HG02943 (cell line): ENCODE measurements around the gene CCKAR.
"Not testable (repeated sequence)": the region's sequence is repeated elsewhere in the genome, so short reads cannot be mapped to it uniquely, and the experiment has no call there.

ENCODE experiments used
- ATAC-seq: cut with Tn5 transposase; IDR thresholded peaks from one replicate; pipeline ENCODE4 v1.9.1; 2021; ENCODE audit warnings: mild to moderate bottlenecking, low read depth, moderate library complexity; ENCODE audit not compliant: unreplicated experiment

CCKAR gene, protein sequence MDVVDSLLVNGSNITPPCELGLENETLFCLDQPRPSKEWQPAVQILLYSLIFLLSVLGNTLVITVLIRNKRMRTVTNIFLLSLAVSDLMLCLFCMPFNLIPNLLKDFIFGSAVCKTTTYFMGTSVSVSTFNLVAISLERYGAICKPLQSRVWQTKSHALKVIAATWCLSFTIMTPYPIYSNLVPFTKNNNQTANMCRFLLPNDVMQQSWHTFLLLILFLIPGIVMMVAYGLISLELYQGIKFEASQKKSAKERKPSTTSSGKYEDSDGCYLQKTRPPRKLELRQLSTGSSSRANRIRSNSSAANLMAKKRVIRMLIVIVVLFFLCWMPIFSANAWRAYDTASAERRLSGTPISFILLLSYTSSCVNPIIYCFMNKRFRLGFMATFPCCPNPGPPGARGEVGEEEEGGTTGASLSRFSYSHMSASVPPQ

DNA sequence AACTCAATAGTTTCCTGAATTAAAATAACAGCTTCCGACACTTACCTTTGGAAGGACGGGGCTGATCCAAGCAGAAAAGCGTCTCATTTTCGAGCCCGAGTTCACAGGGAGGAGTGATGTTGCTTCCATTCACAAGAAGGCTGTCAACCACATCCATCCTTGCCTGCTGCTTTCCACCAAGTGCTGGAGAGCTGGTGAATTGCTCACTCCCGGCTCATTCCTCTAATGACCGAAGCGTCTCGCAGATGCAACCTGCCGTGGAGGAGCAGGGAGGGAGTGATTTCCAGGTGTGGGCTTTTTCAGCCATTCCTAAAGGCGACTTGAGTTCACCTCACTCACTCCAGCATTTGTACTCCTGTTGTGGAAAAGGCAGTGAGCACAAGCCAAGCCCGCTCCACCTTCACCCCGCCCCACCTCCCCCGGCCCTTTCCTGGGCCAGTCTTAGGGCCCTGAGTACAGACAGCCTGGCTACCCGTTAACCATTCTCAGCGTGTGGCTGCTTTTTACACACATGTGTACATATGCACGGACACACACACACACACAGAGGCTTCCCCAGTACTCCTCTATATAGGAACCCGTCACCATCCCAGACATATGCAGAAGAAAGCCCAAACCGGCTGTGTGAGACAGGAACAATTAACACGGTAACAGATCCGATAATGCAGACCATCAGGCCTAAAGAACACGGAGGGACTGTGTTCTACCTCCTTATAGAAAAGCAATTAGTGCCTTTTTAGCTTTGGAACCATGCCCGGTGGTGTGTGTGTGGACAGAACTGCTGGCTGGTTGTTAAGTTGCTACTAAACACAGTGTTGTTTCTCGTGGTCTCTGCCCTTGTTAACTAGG lies at the start of gene CCKAR:
TSS of gene CCKAR (minus strand) at position 374 of the 849 bp plus-strand sequence. CDS start at position 157, 217 bp downstream.
- ATAC-seq: no peak

DNA sequence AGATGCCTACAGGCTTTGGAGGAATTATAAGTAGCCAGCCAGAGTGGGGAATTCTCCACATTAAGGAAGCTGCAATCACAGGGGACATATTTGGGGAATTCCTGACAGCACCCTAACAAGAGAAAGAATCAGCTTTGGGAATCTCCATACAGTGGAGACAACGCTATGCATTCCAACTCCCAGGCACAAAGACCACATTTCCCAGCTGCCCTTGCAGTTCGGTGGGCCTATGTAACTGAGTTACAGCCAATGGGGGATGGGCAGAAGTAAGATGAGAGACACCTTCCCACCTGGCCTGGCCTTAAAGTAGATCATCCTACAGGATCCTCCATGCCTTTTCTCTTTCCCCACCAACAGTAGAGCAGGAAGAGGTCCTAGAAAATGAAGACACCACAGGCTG lies 43.4 kb upstream of the CCKAR start:
- ATAC-seq: no peak

DNA sequence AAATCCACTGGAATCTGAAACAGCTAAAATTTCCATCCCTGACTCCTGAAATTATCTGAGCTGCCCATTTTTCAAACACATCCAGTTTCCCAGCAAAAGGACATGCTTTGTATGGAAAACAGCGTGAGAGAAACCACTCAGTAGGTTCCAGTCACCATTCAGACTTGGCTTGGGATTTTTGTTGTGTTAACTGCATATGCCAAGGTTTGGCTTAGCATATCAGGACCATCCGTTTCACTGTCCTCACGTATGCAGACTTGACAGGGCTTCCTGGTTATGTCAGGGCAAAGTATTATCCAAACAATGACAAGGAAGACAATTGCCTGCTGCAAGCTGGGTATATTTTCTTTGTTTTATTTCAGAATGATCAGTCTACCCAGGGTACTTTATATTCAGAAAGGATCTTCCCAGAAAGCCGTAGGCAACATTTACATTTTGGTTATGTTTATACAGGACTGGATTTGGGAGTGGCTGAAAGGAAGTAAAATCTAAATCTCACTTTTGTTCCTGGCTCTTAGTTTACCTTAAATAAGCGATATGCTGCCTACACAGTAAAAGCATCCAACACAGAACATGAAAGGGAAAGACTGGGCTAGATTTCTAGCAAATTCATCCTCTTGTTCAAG lies 41.3 kb upstream of the CCKAR start:
- ATAC-seq: no peak

DNA sequence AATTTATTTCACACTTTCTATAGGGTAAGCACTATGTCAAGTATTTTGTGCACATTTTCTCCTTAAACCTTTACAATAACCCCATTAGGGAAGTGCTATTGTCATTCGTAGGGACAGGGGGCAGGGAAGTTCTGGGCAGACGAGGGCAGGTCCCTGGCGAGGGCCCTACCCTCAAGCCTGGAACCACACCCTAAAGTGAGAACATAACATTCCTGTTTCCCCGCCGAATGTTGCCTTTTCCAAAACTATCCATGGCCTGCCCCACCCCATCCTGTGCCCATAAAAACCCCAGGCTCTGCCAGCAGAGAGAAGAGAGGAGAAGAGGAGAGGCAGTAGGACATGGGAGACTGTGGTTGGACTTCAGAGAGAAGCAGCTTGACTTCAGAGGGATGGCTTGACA lies 39.8 kb upstream of the CCKAR start:
- no peak for ATAC-seq

DNA sequence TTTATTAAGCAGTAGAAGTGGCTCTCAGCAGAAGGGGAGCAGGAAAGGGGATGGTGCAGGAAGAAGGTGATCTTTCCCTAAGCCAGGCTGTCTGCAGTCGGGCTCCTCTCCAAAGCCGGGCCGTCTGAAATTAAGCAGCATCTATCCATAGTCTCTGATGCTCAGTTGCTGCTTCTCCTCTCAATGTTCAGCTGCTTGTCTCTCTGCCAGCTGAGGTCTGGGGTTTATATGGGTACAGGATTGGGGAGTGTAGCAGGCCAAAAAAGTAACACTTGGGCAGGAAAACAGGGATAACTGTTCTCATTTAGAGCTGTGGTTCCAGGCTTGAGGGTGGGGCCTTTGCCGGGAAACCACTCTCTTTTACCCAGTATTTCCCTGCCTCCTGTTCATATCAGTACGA lies 39.2 kb upstream of the CCKAR start:
- no peak for ATAC-seq

DNA sequence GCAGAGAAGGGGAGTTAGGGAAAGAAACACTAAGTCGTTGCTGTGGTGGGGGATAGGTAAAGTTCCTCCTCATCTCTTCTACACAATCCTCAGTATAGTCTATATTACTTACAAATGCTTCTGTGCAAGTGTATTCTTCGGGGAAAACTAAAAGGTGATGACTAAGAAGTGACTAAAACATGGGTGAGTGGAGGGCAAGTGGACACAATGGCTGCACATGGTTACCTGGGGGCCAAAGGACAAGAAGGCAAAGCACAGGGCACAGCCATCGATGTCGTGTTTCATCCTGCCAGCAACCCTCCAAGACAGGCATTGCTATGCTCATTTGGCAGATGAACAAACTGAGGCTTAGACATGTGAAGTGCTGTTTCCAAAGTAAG lies 35.5 kb upstream of the CCKAR start:
- ATAC-seq: no peak

DNA sequence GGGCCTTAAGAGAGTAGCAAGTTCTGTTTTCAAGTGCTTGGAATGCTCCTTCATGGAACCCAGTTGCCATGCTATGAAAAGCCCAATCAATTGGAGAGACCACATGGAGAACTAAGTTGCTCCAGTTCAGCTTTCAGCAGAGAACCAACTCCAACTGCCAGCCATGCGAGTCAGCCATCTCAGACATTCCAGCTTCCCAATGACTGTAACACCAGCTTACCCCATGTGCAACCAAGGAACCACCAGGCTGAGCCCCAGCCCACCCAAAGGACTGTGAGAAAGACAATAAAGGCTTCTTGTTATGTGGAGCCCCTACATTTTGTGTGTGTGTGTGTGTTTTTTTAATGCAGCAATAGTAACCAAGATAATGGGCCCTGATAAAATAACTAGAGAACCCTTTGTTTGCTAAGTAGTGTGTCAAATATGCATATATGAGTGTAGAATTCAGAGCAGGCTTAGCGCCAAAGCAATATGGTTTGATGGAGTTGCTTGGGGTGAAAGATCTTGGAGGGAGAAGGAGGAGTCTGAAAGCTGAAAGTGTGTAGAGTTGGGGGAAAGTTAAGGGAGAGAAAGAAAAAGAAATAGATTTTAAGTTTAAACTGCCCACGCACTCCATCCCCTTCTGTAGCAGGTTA lies 35.0 kb upstream of the CCKAR start:
- ATAC-seq: no peak

DNA sequence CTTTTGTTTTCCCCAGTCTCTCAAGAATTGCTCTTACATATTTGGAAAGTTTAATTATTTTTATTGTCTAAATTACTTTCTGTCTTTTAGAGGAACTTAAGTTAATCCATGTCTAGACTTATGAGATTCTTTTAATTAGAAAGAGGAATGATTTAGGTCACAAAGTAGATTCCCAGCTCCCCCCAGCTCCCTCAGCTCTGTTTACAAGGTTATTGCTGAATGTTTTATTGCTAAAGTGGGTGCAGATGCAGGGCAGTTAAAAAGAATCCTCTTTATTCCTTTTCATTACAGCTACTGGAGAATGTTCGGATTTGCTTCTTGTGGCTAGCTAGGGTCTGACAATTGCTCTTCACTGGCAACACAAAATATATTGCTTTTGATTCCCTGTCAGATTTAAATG lies 33.7 kb upstream of the CCKAR start:
- ATAC-seq: no peak

DNA sequence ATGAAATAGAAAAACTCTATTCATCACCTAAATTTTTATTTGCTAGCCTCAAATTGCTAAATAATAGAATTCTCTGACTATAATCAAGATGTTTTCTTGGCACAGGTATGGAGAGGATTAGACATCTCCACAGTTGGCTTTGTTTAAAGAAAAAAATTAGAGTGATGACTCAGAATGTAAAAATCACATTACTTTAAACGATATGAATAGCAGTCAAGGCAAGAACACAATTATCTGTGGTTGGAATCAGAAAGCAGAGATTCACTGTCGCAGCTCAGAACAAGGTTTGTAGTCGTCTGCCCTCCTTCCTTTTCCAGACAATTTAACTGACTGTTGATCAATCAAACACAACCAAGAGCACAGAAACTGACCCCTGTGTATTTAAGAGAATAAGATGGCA lies 32.2 kb upstream of the CCKAR start:
- no peak for ATAC-seq

DNA sequence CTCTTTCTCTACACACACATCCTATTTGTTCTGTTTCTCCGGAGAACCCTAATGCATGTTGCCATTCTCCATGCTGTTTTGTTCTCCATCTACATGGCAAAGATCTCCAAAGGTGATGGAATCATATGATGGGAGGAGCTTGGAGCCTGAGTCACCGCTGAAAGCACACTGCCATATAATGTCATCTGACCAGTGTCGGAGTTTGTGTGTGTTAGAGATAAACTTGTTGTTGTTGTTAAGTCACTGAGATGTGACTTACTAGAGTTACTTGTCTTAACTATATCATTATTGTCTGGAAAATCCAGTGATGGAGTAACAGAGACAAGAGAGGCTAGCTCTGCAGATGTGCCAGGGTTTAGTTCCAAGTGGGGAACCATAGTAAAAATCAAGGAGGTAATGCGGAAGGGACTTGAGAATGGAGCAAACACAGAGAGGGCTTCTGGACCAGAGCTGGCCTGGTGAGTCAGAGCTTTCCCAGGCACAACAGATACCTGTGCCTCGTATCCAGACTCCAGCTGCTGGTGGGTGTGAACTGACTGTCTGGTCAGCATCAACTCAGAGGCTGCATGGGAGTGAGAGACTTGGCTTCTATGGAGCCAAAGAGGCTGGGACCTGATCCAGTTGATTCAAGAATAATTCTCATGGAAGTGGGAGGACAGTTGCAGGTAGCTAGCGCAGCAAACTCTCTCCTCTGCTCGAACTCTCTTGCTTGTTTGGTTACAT lies 30.6 kb upstream of the CCKAR start:
- ATAC-seq: no peak

DNA sequence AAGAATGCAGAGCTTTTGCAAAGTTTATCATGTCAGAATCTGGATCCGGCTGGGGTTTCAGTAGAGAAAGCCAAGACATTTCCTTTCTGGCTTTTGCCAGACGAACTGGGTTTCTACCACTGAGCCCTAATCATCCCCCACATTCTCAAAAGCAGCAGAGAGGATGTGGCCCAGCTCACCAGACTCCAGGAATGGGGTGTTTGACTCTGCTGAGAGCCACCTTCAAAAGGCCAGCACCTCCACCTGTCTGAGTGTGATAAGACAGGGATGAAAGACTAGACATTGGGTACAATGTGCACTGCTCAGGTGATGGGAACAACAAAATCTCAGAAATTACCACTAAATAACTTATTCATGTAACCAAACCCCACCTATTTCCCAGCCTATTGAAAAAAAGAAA lies 25.7 kb upstream of the CCKAR start:
- no peak for ATAC-seq

DNA sequence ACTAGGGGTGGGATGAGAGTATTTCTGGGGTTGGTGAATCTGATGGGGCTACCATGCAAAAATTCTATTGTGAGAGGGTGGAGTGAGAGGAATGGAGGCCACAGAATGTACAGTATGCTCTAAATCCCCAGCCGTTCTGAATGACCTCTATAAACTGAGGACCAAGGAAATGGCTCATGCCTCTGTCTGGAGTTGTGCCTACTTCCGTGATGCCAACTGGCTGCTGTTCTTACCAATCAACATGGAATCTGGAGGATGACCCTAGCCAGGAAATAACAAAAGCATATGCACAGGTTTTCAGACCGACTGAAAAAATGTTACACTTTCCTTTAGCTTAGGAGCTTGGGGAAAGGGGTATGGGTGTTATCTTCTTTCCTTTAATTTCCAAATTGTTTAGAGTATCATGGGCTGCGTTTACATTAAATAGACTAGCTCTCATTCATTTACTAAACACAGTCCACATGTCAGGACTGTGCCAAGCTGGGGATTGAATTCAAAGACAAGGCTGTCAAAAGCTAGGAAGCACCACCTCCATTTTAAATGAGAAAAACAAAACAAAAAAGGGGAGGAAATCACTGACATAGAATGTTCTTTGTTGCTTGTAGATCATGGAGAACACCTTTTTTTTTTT lies 20.2 kb upstream of the CCKAR start:
- ATAC-seq: no peak

DNA sequence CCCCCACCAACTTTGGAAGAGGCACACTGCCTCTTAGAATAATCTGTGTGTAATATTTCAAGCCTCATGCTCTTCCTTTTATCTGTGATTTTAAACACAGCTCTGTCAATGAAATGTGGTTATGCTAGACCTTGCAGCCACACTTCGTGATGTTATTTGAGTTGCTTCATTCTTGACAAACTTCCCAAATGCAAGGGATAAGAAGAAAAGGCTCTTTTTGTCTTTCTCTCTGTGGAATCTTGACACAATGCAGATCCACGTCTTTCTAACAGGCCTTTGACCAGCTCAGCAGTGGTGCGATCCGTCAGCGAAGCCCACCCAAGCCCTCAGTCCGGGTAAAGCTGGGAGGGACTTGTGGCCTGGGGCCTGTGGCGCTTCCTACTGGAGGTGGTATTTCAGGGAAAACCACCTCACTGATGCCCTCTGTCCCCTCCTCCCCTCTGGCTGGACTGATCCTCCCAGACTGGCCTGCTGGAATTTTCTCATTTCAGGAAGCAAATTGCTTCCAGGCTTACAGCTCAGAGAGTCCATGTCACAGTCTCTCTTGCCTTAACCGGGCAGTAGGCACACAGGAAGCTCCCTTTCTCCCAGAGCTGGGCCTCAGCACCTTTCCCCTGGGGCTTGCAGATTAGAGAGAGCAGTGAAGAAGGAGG lies 19.5 kb upstream of the CCKAR start:
- no peak for ATAC-seq

DNA sequence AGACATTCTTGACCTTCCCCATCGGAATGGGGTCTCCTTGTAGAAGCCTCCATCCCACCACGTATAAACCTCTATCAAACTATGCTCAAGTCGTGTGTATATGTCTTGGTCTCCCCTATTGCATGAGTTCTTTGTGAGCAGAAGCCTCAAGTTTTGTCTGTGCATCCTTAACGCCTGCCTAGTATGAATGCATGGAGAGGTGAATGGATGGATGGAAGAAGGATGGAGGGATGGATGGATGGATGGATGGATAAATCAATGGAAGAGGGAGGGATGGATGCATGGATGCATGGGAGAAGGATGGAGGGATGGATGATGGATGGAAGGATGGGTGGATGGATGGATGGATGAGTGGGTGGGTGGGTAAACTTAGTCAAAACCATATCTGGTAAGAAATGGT lies 17.0 kb upstream of the CCKAR start:
- ATAC-seq: no peak

DNA sequence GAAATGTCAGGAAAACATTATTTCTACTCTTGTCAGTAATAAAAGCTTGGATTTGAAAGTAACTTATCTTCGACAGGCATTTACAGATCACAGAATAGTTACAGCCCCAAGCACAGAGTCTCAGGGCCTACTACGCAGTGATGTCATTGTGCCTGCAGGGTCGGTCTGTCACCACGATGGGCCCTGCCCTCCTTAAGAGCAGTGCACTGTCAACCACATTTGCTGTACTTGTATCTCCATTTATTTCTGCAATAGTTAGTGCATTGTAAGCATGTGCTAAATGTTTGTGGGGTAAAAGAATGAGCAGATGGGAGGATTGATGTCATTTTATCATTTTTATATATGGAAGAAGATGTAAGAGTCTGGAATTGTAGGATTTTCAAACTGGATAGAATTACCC lies 13.6 kb upstream of the CCKAR start:
- ATAC-seq: no peak

DNA sequence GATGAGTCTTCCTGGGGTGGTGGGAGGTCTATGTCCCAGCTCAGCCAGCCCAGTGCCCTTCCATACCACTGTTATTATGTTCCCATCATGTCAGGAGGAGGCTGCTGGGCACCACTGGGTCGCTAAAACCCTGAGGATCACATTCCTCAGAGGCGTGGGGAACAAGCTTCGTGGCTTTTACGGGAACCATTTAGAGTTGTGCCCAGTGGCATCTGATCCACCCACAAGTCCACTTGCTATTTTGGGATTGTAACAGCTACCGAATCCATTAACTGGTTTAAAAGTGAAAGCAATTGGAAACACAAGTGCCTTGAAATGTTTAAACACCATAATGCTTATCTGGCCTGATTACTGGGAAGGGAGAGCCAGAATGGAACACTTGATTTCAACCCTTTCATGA lies 13.1 kb upstream of the CCKAR start:
- no peak for ATAC-seq

DNA sequence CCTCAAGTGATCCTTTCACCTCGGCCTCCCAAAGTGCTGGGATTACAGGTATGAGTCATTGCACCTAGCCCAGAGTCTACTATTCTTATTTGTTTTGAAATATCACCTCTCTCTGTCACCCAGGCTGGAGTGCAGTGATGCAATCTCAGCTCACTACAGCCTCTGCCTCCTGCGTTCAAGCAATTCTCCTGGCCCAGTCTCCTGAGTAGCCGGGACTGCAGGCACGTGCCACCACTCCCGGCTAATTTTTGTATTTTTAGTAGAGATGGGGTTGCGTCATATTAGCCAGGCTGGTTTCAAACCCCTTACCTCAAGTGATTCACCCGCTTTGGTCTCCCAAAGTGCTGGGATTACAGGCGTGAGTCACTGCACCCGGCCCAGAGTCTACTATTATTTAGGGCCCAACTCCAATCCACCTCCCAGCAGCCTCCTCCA lies 10.3 kb upstream of the CCKAR start:
- not testable (repeated sequence) for ATAC-seq

DNA sequence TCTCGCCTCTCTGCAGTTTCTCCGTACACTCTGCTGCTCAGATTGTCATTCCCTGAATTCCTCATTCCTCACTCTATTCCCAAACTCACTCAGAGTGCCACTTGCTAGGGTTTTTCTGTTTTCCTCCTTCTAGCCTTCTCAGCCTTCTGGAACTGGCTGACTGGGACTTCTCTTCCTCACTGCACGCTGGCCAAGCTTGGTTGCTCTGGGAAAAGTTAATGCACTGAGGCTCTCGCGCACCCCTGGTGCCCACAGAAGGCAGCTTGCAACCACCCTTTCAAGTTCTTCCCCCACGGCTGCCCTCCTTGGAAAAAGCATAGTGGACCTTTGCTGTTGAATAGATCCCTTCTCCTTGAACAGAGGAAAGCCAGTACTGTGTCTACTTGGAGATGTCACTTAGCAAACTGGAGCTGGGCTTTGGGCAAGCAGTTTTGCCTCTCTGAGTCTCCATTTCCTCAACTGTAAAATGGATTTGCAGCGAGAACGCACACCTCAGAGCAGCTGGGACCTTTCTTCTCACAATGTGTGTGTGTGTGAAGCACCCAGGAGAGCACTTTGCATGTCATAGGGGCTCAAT lies 6.0 kb upstream of the CCKAR start:
- no peak for ATAC-seq

DNA sequence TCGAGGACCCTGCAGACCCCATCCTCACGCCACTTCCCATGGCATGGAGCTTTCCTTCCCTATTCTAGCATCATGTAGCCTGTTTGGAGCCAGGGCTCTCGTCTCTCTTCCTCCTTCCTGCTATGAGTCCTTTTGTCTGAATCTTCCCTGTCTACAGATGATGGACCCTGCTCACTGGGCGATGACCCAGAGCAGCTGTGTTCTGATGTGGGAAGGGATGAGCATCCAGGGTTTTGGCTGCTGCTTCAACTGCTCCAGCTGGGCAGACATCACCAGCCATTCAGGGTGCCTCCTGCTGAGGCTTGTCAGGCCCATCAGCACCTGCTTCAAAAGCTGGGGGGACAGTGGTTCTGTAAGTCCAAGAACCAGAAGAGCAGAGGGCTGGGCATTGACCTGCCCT lies 3.2 kb upstream of the CCKAR start:
- no peak for ATAC-seq
